Cardiac muscle cell (in vitro differentiated cells and primary cell): Measurements from ENCODE around the gene TEX26. TPM values are rescaled to one million over a fixed set of nuclear protein-coding genes. Genes with fewer than 3 reads are reported as not detected.

Experiments used
- DNase-seq, 2 donors: peaks; one replicate each; pipeline versions ENCODE4 v3.0.0 to v3.0.0-alpha.2; 2010 to 2017; ENCODE audit warnings: low read depth in 1 of 2, low spot score in 1 of 2
- H3K27ac ChIP-seq: fragments of 200-600 bp; sonication (generic); 2 replicates; pipeline ENCODE4 v1.5.1; 2016
- H3K27me3 ChIP-seq: fragments of 200-600 bp; sonication (generic); 2 replicates; pipeline ENCODE4 v1.6.0; 2016; ENCODE audit warnings: control low read depth
- H3K36me3 ChIP-seq: fragments of 200-600 bp; sonication (generic); 2 replicates; pipeline ENCODE4 v1.5.1; 2016; ENCODE audit warnings: control low read depth
- H3K4me1 ChIP-seq: fragments of 200-600 bp; sonication (generic); 2 replicates; pipeline ENCODE4 v1.8.1; 2017; ENCODE audit warnings: low read depth, mild to moderate bottlenecking, mixed run types
- H3K4me3 ChIP-seq: fragments of 200-600 bp; sonication (generic); 2 replicates; pipeline ENCODE4 v1.5.1; 2016; ENCODE audit warnings: mild to moderate bottlenecking
- H3K9me3 ChIP-seq: fragments of 200-600 bp; sonication (generic); 2 replicates; pipeline ENCODE4 v1.5.1; 2017; ENCODE audit warnings: low read depth, mild to moderate bottlenecking, control low read depth
- polyA plus RNA-seq: library from polyadenylated mRNA; unstranded; fragments of >200 nt; fragmentation: Nextera tagmentation; extraction: Ambion mirVana; gene quantifications from 2 replicates; pipeline ENCODE4 v1.2.1, GENCODE V29; 2016
- total RNA-seq: library from RNA; depleted of rRNA; stranded (reverse); fragments of >200 nt; gene quantifications from 2 replicates; pipeline ENCODE4 v1.2.3, GENCODE V29; 2016
- TF ChIP-seq, protein P1 (sequence below): IDR thresholded peaks from 2 replicates; pipeline ENCODE4 v1.5.1; 2012; ENCODE audit warnings: low read depth, mild to moderate bottlenecking, low read length

Gene TEX26
- total and polyA plus RNA-seq, 2 experiments from 2014 or later = not detected

DNA sequence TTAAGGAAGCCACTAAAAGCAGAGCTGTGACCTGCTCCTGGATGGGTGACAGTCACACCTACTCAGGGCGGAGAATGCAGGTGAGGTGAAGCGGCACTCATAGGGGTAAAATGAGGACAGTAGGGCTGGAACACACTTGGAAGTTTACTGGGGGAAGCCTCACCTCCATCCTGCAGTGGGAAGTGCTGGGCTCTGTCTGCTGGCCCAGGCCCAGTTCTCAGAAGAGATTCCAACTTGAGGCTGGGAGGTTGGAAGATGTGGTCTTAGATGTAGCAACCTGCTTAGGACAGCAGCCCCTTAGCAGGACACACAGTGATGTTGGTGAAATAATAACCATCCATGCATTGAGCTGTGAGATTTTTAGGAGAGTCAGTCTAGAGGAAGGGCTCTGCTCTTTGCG lies 21.8 kb upstream of the TEX26 start:
- Histone ChIP-seq H3K4me3 (no peak overlapping the region), H3K4me1 (no peaks in the 10 kb centered on the region), H3K27me3 (peaks cover 27% of the 10 kb centered on the region), H3K9me3 (no peaks in the 10 kb centered on the region), H3K27ac (no peak overlapping the region), H3K36me3 (no peaks in the 10 kb centered on the region)
- TF ChIP-seq, protein P1, sequence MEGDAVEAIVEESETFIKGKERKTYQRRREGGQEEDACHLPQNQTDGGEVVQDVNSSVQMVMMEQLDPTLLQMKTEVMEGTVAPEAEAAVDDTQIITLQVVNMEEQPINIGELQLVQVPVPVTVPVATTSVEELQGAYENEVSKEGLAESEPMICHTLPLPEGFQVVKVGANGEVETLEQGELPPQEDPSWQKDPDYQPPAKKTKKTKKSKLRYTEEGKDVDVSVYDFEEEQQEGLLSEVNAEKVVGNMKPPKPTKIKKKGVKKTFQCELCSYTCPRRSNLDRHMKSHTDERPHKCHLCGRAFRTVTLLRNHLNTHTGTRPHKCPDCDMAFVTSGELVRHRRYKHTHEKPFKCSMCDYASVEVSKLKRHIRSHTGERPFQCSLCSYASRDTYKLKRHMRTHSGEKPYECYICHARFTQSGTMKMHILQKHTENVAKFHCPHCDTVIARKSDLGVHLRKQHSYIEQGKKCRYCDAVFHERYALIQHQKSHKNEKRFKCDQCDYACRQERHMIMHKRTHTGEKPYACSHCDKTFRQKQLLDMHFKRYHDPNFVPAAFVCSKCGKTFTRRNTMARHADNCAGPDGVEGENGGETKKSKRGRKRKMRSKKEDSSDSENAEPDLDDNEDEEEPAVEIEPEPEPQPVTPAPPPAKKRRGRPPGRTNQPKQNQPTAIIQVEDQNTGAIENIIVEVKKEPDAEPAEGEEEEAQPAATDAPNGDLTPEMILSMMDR = no peak
- no peak for DNase-seq

DNA sequence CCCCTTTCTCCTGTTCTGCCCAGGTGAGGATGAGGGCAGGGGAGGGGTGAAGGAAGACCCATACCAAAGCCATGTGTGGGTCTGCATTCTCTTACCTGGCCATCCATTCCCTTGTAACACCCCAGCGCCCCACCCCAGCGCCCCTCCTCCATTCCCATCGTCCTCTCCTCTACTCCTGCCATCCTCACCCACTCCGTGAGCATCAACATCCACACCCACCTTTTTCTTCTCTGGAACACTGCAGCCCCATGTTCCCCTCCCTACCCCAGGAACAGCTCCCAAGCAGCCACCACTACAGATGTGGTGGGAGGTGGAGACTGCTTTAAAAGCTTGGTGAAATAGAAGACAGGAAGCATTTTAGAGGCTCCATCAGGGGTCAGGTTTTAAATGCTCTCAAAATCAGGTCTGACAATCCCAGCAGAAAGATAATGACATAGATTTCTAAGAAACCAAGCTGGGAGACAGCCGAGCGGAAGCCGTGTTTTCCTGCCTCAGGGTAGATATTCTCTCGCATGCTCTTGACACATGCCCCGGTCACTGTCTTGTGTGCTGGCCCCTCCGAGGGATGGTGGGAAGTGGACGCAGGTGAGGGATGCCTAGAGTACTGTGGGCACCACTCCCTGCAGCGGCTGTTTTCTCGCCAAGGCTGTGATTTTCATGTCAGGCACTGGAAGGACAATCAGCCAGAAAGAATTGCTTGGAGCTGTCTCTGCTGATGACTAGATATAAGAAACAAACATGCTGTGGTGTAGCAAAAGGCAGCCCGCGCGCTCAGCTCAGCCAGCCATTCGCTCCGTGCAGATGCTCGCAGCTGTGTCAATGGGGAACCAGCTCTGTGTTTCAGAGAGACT lies 16.5 kb upstream of the TEX26 start:
- Histone ChIP-seq H3K4me3 (no peak overlapping the region), H3K9me3 (no peaks in the 10 kb centered on the region), H3K27me3 (peaks cover 6% of the 10 kb centered on the region), H3K4me1 (no peaks in the 10 kb centered on the region), H3K36me3 (no peaks in the 10 kb centered on the region), H3K27ac (no peak overlapping the region)
- TF ChIP-seq, protein P1 = no peak
- DNase-seq = no peak

DNA sequence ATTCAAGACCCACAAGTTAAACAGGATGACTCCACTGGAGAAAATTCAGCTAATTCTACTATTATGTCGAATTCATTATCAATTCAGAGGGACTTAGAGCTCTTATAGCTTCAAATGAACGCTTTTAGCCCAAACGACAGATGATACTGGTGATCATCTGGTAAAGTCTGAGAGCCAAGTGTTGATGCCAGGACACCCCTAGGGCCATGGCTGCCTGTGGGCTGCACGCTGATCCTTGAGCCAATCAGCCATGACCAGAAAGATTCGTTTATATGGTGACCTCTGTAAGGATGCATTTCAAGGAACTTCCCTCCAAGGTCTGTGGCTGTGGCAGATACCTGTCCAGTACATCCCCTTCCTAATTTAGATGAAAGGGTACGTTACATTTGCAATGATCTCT lies 15.5 kb upstream of the TEX26 start:
- no peaks in the 10 kb centered on the region for H3K9me3 ChIP-seq
- DNase-seq = no peak
- H3K36me3 ChIP-seq = no peaks in the 10 kb centered on the region
- no peaks in the 10 kb centered on the region for H3K4me1 ChIP-seq
- H3K27ac ChIP-seq = no peak overlapping the region
- TF ChIP-seq, protein P1 = no peak
- H3K4me3 ChIP-seq = no peak overlapping the region
- peaks cover 6% of the 10 kb centered on the region for H3K27me3 ChIP-seq

DNA sequence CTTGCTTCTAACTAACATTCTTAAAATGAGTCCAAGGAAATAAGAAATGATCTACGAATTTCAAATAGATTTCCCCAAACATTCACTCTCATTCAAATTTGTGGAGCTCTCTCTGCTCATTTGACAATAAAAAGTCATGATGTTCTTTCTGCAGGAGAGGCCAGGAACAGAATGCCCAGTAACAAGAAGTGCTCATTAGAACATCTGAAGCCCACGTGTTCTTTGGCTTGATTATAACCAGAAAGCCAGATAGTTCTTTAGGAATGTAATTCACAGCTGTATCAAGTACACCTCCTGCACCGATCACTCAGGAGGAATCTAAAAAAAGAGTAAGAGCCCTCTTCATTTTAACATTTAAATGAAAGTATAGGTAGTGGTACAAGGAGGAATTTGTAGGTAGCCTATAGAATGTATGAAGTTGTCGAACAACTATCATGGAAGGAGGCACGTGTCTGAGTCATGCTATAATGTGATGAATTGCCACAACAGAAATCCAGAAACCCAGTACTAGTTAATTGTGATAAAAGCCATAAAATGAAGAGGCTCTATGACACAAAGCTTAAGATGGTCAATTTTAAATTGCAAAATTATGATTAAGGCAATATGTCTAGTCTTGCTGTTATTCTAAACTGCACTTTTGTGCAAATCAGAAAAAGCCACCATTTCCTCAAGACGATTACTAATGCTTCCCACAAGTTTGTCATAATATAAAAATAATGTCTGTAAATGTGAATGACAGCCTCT lies 13.6 kb upstream of the TEX26 start:
- DNase-seq = no peak
- Histone ChIP-seq H3K4me3 (no peak overlapping the region), H3K27ac (no peak overlapping the region), H3K9me3 (no peaks in the 10 kb centered on the region), H3K27me3 (peaks cover 6% of the 10 kb centered on the region), H3K36me3 (no peaks in the 10 kb centered on the region), H3K4me1 (no peaks in the 10 kb centered on the region)
- TF ChIP-seq, protein P1 = no peak

DNA sequence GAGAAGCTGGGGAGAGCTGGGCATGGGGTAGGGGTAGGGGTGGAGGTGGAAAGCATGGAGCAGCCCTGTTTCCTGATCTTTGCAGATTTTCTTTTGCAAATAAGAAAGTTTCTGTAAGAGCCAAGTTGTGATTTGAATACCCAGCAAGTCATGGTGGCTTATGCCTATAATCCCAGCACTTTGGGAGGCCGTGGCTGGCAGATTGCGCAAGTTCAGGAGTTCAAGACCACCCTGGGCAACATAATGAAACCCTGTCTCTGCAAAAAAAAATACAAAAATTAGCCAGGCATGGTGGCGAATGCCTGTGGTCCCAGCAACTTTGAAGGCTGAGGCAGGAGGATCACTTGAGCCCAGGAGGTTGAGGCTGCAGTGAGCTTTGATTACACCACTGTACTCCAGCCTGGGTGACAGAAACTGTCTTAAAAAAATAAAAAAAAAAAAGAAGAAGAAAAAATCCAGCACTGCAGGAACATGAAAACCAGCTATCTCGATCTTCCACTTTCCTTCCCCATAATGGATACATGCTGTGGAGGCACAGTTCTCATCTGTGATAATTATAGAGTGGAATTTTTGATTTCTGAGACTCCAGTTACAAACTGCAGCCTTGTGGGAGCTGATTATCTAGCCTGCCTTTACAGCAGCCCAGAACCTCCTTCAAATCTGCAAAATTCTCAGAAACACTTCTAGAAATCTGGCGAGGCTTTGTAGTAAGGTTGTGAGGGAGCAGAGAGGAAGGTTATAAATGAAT lies 12.1 kb upstream of the TEX26 start:
- Histone ChIP-seq H3K27me3 (peaks cover 6% of the 10 kb centered on the region), H3K4me3 (no peak overlapping the region), H3K4me1 (no peaks in the 10 kb centered on the region), H3K27ac (no peak overlapping the region), H3K9me3 (no peaks in the 10 kb centered on the region), H3K36me3 (no peaks in the 10 kb centered on the region)
- DNase-seq = no peak
- TF ChIP-seq, protein P1 = no peak
